ENCODE data around the gene RASGRF1. TPM values are rescaled to one million over a fixed set of nuclear protein-coding genes. Genes with fewer than 3 reads are reported as not detected.

Gene RASGRF1
- total and polyA plus RNA-seq, 9 of the 15 experiments (the other 6 are each of a cell fraction or from before 2014, with no cell fraction given) = 0.03 to 0.58 (median 0.06) TPM; not detected in 1

- no peak for TF ChIP-seq ZNF133 (CRISPR knock-in tag; IDR thresholded peaks at IDR 0.05)
- TF ChIP-seq SETDB1 (IDR thresholded peaks at IDR 0.05; ENCODE audit: low read length) = no peak
- peak; percentile 81; the same call in 1 of the 2 replicates for TF ChIP-seq ZNF282 (CRISPR knock-in tag; IDR thresholded peaks at IDR 0.05)
- TF ChIP-seq ILK (tag; IDR thresholded peaks at IDR 0.05; ENCODE audit: borderline replicate concordance, low read depth) = no peak
- TF ChIP-seq KLF16 (IDR thresholded peaks at IDR 0.05) = no peak
- no peak for TF ChIP-seq SNIP1 (IDR thresholded peaks at IDR 0.05; ENCODE audit: low read depth)
- no peak for TF ChIP-seq FOXA1 (IDR thresholded peaks at IDR 0.05; ENCODE audit: borderline replicate concordance)
- TF ChIP-seq ELF2 (CRISPR knock-in tag; IDR thresholded peaks at IDR 0.05) = no peak
- no peak for TF ChIP-seq ZNF445 (CRISPR knock-in tag; IDR thresholded peaks at IDR 0.05; ENCODE audit: low read depth)
- peak; percentile 29; the same call in 1 of the 2 replicates for TF ChIP-seq ARID4B (CRISPR knock-in tag; IDR thresholded peaks at IDR 0.05)
- TF ChIP-seq HBP1 (CRISPR knock-in tag; IDR thresholded peaks at IDR 0.05) = 0 out of 2 replicates have a peak, but pooled peaks have one; percentile 36
- TF ChIP-seq TEAD1 (CRISPR knock-in tag; IDR thresholded peaks at IDR 0.05) = peak in 1 of 2 experiments; percentile 75; a peak in 1 of 4 replicates
- no peak for TF ChIP-seq POLR2H (tag; IDR thresholded peaks at IDR 0.05; ENCODE audit: low read depth)
- peak; percentile 85 for TF ChIP-seq AFF4 (CRISPR knock-in tag; IDR thresholded peaks at IDR 0.05)
- no peak for TF ChIP-seq ZNF639 (CRISPR knock-in tag; conservative IDR thresholded peaks at IDR 0.05 in 1 of 2, IDR thresholded peaks at IDR 0.05 in 1 of 2)
- peak; percentile 51 for TF ChIP-seq CBFA2T3 (IDR thresholded peaks at IDR 0.05)
Measured at GRCh38 chr15:78944669-78945407, 145.7 kb downstream of the RASGRF1 start, which contains the start of gene CTSH (continued).
